Measurements from ENCODE around the gene NFATC2IP.

DNA sequence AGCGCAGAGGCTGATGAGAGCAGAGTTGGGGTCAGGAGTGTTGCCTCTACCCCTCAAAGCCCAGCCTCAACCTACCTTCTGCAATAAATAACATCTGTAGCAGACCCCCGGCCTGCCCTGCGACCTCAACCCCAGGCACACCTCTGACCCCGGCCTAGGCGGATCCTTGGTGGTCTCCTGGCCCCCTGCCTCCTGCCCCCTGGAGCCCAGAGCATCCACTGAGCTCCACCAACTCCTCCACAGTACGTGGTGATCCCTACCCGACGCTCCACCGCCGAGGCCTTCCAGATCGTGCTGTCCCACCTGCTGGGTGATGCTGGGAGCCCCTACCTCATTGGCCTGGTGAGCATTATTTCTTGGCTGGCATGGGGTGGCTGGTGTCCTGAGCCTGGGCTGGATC is 32.2 kb downstream of the NFATC2IP start:
- no peak for TF ChIP-seq CTCF (conservative IDR thresholded peaks at IDR 0.05)
- no peak for TF ChIP-seq EZH2 (IDR thresholded peaks at IDR 0.05; ENCODE audit: low read depth)
